Suppressor macrophage treated with lipopolysaccharide for 1 hour (primary cell): ENCODE measurements around the gene FTSJ3.
A peak's percentile ranks its signal among the peaks of the same experiment; 100 is the strongest.
"Not testable (repeated sequence)": the region's sequence is repeated elsewhere in the genome, so short reads cannot be mapped to it uniquely, and the experiment has no call there.

Source experiments
- DNase-seq, 3 donors: peaks; one replicate each; pipeline ENCODE4 v3.0.0-alpha.2; 2020 to 2022

FTSJ3 gene

DNA sequence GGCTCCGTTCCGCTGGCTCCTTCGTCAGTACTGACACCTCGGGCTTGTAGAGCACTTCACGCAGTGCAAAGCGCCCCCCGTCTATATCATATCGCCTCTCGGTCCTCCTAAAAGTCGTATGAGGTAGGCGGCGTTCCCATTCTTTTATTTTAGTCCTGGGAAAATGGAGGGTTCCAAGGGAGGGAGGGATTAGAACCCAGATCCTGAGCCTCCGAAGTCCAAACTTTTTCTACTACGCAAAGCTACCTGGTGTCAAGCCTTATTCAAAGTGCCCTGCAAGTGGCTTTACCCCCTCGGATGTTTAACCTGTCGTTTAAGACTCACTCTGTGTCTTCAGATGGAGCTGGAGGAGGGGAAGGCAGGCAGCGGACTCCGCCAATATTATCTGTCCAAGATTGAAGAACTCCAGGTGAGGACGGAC is 348 bp upstream of the FTSJ3 start:
- no peak for DNase-seq

DNA sequence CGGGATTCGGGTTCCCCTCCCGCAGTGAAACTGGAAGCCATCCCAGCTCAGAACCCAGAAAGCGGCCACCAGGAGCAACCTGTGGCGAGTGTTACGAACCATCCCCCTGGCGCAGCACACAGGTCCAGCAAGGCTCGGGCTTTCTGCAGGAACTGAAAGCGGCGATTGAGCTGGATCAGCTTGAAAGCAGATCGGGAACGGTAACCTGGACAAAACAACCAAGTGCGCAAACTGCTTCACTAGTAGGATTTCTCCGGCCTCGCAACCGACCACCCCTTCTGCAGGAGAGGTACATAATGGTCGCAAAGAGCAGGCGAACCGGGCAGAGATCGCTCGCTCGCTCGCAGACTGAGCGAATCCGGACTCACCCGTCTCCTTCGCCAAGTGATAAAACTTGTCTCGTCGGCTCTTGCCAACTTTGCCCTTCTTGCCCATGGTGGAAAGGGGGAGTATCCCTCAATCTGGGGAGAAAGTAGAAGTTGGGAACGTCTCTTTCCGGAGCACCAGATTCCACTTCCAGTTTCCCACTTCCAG is 928 bp downstream of the FTSJ3 start:
- DNase-seq, result peak; percentile 14 to 31 (median 24)

DNA sequence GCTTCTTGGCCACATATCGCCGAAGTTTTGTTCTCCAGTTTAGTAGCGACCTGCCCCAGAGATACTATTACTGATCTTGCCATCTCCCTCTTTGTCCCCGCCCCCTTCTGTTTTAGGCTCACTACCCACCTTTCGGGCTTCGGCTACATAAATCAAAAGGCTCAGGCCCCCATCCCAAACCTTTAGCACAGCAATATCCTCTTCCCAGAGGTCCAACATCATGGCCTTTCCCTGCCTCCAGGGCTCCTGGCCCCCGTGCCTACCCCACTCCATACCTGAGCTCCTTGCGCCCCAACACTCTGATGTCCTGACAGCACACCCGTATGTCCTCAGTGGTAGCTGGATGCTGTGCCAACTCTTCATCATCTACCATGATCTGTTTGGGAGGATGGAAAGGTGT is 3.1 kb downstream of the FTSJ3 start:
- no peak for DNase-seq

DNA sequence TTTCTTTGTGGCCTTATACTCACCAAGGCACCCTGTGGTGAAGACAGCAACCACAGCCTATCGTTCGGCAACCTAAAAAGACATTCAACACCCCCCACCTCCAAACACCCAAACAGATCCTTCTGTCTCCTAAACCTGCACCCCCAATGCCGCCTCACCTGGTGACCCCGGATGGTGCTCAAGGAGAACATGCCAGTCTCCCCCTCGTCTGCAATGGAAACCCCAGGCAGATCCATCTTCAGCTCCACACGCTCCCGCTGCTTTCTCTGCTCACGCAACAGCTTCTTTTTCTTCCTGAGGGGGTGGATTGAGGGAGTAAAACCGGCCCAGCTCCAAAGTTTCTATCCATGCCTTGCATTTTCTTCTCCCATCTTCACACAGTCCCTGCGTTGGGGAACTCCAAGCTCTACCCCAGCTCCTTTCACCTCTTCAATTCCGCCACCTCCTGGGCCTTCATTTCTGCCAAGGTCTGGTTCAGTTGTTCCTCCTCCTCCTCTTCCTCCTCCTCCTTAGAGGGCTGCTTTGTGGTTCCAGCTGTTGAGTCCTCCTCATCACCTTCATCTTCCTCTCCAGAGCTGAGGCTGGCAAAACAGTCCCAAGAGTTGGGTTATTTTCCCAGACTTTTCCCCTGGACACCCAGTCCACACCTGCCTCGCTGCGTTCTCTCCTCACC is 3.7 kb downstream of the FTSJ3 start:
- DNase-seq, result no peak

- DNase-seq, result no peak
Measured at GRCh38 chr17:63822537-63822936, 4.9 kb downstream of the FTSJ3 start.

DNA sequence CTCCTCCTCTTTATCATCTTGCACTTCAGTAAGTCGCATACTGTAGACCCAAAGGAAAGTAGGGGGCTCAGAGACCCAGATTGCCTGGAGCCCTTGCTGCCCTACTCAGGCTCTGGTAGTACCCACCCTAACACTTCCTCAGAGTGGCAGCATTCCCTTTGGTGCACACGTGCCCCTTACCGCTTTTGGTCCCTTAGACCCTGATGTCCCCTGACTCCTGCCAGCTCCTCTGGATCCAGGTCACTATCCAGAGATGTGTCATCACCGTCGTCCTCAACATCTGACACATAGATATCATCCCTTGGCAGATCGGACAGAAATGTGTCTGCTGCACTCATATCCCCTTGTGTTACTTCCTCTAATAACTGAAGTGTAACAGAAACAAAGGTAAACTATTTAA is 5.7 kb downstream of the FTSJ3 start:
- DNase-seq, result no peak

DNA sequence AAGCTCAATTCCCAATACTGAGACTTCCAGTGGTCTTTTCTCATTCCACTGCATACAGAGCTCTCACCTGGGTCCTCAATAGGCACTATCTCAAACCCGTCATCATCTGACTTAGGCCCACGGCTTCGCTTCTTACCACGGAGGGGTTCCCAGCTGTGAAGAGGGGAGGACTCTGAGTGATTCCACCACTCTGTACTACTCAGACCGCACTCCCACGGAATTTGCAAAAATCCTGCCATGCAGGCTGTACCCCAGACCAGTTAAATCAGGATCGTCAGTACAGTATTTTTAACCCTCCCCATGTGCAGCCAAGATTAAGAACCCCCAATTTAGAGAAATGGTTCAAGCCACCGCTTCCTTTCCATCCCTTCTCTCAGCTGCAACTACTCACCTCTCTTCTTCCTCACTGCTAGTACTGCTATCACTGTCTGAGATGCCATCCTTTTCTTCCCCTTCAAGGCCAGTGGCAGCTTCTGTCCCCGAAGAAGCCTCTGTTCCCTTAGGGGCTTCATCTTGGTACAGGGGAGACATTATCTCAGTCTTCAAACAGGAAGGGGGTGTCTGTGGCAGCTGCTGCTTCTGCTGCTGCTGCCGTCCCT is 6.4 kb downstream of the FTSJ3 start:
- no peak for DNase-seq

- no peak for DNase-seq
Measured at GRCh38 chr17:63819585-63820537, 7.6 kb downstream of the FTSJ3 start.

GRCh38 chr17:63819131-63819530 is 8.3 kb downstream of the FTSJ3 start:
- DNase-seq, result no peak

DNA sequence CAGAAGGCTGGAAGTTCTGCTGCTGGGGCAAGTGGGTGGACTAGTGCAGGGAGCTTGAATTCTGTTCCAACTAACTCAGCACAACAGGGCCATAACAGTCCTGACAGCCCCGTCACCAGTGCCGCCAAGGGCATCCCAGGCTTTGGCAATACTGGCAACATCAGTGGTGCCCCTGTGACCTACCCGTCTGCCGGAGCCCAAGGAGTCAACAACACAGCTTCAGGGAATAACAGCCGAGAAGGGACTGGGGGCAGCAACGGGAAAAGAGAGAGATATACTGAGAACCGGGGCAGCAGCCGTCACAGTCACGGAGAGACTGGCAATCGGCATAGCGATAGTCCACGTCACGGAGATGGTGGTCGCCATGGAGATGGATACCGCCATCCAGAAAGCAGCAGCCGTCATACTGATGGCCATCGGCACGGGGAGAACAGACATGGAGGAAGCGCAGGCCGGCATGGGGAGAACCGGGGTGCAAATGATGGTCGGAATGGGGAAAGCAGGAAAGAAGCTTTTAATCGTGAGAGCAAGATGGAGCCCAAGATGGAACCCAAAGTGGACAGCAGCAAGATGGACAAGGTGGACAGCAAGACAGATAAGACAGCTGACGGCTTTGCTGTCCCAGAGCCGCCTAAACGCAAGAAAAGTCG is 9.6 kb downstream of the FTSJ3 start:
- no peak for DNase-seq

GRCh38 chr17:63816669-63817068 is 10.8 kb downstream of the FTSJ3 start:
- DNase-seq, result no peak

DNA sequence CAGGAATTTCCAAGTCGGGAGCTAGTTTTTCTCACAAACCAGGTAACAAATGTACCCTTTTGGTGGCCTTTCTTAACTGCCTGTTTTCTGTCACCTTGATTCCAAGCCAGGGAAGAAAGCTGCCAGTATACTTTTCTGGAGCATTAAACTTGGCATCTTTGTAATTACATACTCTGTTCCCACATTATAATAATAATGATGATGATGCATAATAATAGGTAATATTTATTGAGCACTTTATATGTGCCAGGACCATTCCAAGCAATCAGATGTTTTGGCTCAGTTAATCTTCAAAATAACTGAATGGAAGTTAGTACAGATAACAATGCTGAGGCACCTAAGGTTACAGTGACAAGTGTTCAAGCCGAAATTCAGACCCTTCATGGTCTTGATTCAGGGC is 11.3 kb downstream of the FTSJ3 start:
- DNase-seq, result no peak

- no peak for DNase-seq
Measured at GRCh38 chr17:63809970-63810369, 17.5 kb downstream of the FTSJ3 start.

GRCh38 chr17:63805591-63805990 is 21.9 kb downstream of the FTSJ3 start:
- no peak for DNase-seq

GRCh38 chr17:63804328-63804727 is 23.1 kb downstream of the FTSJ3 start:
- no peak for DNase-seq

DNA sequence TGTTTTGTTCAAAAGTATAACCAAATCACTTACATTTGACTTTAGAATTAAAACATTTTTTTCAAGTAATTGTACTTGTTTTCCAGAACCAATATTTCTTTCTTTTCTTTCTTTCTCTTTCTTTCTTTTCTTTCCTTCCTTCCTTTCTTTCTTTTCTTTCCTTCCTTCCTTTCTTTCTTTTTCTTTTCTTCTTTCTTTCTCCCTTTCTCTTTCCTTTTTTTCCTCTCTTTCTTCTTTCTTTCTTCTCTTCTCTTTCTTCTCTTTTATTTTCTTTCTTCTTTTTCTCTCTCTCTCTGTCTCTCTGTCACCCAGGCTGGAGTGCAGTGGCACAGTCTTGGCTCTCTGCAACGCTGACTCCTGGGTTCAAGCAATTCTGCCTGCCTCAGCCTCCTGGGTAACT is 26.7 kb downstream of the FTSJ3 start:
- no peak for DNase-seq

DNA sequence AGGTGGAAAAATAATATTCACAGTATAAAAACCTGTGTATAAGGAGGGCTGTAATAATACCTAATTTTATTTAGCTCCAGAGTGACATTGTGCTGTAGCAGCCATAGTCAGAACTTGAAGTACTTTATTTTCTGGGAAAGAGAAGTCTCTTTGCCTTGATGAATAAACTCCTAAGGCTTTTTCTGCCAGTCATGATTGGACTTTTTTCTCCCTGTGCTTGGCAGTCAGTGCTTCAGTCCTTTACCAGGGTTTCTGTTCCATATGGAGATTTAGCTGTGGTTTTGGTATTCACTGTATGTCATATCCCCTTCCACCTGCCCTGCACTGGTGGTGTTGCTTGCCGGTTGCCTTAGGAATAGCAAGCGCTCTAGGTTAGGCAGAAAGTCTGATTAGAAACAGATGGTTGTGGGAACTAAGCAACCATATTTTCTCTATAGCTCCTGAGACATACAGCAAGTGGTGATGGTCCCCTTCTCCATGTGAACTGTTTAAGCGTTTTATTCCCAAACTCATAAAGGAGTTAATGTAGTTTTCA is 28.8 kb downstream of the FTSJ3 start:
- no peak for DNase-seq

DNA sequence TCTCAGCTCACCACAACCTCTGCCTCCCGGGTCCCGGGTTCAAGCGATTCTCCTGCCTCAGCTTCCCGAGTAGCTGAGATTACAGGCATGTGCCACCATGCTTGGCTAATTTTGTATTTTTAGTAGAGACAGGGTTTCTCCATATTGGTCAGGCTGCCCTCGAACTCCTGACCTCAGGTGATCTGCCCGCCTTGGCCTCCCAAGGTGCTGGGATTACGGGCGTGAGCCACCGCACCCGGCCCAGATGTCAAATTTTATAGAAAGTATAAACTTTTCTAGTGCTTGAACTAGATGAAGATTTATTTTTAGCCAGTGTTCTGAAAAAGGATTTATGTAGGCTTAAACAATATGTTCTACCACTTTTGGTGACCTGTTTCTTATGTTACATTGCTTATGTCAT is 31.1 kb downstream of the FTSJ3 start:
- DNase-seq, result not testable (repeated sequence)

GRCh38 chr17:63792055-63792729 is 35.3 kb downstream of the FTSJ3 start:
- DNase-seq, result no peak

DNA sequence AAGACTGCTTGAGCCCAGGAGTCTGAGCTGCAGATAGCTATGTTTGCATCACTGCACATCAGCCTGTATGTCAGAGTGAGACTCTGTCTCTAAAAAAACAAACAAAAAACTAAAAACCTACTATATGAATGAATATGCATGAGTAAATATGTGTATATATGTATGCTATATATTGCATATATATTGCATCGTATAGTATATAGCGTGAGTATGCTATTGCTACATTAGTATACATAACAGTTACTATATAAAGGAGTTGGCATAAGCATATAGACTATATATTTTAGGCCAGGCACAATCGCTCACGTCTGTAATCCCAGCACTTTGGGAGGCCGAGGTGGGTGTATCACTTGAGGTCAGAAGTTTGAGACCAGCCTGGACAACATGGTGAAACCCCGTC is 37.4 kb downstream of the FTSJ3 start:
- DNase-seq, result no peak

GRCh38 chr17:63786971-63787711 is 40.3 kb downstream of the FTSJ3 start:
- DNase-seq, result peak; percentile 42 to 47 (median 47)
